ENCODE results near the gene KIF16B. TPM values are rescaled to one million over a fixed set of nuclear protein-coding genes. Genes with fewer than 3 reads are reported as not detected.

Gene KIF16B
- total RNA-seq, 1 experiment from 2014 or later: 7.0 TPM

- TF ChIP-seq EGR1 (IDR thresholded peaks at IDR 0.05; ENCODE audit: low read depth) (no peak), SP1 (IDR thresholded peaks at IDR 0.05; ENCODE audit: low read depth) (no peak), ZNF274 (IDR thresholded peaks at IDR 0.05; ENCODE audit: low read depth, low read length) (no peak)
These were observed 71.9 kb downstream of the KIF16B start (continued) for GRCh38 chr20:16501301-16501700.

DNA sequence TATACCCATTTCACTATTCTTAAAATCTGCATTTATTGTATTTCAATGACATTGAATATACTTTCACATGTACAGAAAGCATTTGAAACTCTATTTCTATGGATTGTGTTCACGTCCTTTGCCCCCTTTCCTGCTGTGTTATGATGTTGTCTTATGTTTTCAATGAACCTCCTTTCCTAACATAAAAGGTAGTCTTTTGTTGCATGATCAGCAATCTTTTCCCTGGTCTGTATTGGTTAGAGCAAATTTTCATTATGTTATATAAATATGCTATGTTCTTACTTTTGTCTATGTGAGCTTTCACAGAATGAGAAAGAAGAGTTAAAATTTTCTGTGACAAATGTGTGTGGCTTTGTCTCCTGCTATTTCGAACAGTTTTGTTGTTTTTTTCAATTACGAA is 73.1 kb downstream of the KIF16B start:
- ATAC-seq: no peak
- H3K4me3 ChIP-seq (replicated peaks in 1 of 2; ENCODE audit: low read depth in 1 of 2, low read length in 2 of 2): no peak overlapping the region
- ChIA-PET CTCF (no interaction called here), RAD21 (ENCODE audit: low non-redundant PET in 1 of 2, low total read pairs in 2 of 2, uncharacterized antibody in 2 of 2, unreplicated experiment in 2 of 2) (no interaction called here), POLR2A (no interaction called here)
- H2AFZ ChIP-seq (ENCODE audit: low read depth, low read length, poor library complexity, severe bottlenecking): no peak overlapping the region
- H3K9me2 ChIP-seq (ENCODE audit: insufficient read depth): no peaks in the 10 kb centered on the region
- H3K9me3 ChIP-seq (ENCODE audit: control insufficient read depth in 1 of 2, insufficient read depth in 1 of 2, low read depth in 1 of 2, low read length in 2 of 2): no peaks in the 10 kb centered on the region
- BruUV-seq (replicated peaks): no TSS peak
- no peaks in the 10 kb centered on the region for H4K20me1 ChIP-seq (ENCODE audit: insufficient read depth)
- H3K27ac ChIP-seq (ENCODE audit: low read depth, low read length): no peak overlapping the region
- no peaks in the 10 kb centered on the region for H3K36me3 ChIP-seq (ENCODE audit: control insufficient read depth in 1 of 2, insufficient read depth in 2 of 2, low read length in 2 of 2)
- intact Hi-C loops (cut with micrococcal nuclease): no loop called here
- no peaks in the 10 kb centered on the region for H3K79me2 ChIP-seq (ENCODE audit: insufficient read depth, low read length)
- no peak overlapping the region for H3K9ac ChIP-seq (ENCODE audit: low read length)
- DNase-seq (ENCODE audit: low read depth, low spot score): no peak
- no peaks in the 10 kb centered on the region for H3K4me1 ChIP-seq (ENCODE audit: control insufficient read depth in 1 of 2, insufficient read depth in 2 of 2, low read length in 2 of 2)
- H3K4me2 ChIP-seq (ENCODE audit: low read length): no peak overlapping the region
- TF ChIP-seq FOSL1 (IDR thresholded peaks at IDR 0.05; ENCODE audit: low read depth) (no peak), EGR1 (IDR thresholded peaks at IDR 0.05; ENCODE audit: low read depth) (no peak), EZH2phosphoT487 (IDR thresholded peaks at IDR 0.05; ENCODE audit: borderline replicate concordance) (no peak), CBX3 (IDR thresholded peaks at IDR 0.05; ENCODE audit: low read depth) (no peak), ZFX (IDR thresholded peaks at IDR 0.05) (no peak), YY1 (IDR thresholded peaks at IDR 0.05; ENCODE audit: extremely low read depth, insufficient replicate concordance, low read depth, low read length) (no peak), ZNF274 (IDR thresholded peaks at IDR 0.05; ENCODE audit: low read depth, low read length) (no peak), POLR2A (IDR thresholded peaks at IDR 0.05; ENCODE audit: borderline replicate concordance, extremely low read depth, insufficient read depth, insufficient read length) (no peak), SRF (IDR thresholded peaks at IDR 0.05; ENCODE audit: low read depth) (no peak)
- TF ChIP-seq, protein P1, sequence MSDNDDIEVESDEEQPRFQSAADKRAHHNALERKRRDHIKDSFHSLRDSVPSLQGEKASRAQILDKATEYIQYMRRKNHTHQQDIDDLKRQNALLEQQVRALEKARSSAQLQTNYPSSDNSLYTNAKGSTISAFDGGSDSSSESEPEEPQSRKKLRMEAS (IDR thresholded peaks at IDR 0.05): no peak
- TF ChIP-seq, protein P2, sequence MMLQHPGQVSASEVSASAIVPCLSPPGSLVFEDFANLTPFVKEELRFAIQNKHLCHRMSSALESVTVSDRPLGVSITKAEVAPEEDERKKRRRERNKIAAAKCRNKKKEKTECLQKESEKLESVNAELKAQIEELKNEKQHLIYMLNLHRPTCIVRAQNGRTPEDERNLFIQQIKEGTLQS (IDR thresholded peaks at IDR 0.05): no peak
- no peaks in the 10 kb centered on the region for H3K27me3 ChIP-seq (ENCODE audit: insufficient read depth, low read length)
